Measurements from ENCODE around the gene C17orf50.

C17orf50 gene

DNA sequence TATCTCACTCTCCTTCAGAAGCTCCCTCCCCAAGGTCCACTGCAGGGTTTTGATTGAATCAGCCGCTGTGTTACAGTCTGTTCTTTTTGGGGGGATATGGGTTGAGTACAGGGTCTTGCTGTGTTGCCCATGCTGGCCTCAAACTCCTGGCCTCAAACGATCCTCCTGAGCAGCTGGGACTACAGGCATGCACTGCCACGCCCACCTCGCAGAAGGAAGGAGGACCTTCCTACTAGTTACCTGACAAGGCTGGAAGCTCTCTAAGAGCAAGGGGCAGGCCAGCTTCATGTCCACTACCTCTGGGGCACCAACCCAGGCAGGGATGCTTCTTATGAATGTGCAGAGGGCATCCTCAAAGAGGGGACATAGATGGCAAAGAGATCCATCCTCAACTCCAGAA, 36.7 kb downstream of the C17orf50 start:
- DNase-seq: peak in 2 of 42 donors; percentile 20 to 22
- intact Hi-C loops (cut with DNase I): no loop called here

DNA sequence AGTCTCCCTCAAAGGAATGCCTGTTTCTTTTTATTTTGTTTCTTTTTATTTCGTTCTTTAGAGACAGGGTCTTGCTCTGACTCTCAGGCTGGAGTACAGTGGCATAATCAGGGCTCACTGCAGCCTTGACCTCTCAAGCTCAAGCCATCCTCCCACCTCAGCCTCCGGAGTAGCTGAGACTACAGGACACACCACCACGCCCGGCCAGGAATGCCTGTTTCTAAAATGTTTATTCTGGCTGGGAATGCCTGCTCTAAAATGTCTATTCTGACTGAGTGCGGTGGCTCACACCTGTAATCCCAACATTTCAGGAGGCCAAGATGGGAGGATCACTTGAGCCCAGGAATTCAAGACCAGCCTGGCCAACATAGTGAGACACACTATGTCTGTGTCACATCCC, 37.2 kb downstream of the C17orf50 start:
- no peak for DNase-seq
- intact Hi-C loops (cut with DNase I): no loop called here

DNA sequence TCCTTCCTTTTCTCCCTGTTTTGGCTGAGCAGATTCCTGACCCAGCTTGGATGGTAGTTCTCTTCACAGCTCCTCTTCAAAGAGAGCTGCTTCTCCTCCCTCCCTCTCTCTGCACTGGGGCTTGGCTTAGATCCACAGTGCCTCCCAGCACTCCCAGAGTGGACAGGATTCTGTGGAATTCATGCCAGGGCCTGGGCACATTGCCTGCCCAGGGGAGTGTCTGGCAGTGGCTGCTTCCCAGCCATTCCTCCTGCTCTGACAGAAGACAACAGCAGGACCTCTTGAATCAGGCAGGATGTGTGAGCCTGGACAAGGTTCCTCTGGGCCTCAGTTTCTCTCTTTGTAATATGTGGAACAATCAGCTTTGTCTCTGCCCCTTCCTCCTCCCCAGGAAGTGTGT, 39.3 kb downstream of the C17orf50 start:
- intact Hi-C loops (cut with DNase I): no loop called here
- DNase-seq: peak in 33 of 42 donors; percentile 14 to 81 (median 58)

- peak in 41 of 42 donors; percentile 24 to 79 (median 62) for DNase-seq
- intact Hi-C loops (cut with DNase I): no loop called here
Measured at GRCh38 chr17:35801583-35802224, 41.0 kb downstream of the C17orf50 start.

DNA sequence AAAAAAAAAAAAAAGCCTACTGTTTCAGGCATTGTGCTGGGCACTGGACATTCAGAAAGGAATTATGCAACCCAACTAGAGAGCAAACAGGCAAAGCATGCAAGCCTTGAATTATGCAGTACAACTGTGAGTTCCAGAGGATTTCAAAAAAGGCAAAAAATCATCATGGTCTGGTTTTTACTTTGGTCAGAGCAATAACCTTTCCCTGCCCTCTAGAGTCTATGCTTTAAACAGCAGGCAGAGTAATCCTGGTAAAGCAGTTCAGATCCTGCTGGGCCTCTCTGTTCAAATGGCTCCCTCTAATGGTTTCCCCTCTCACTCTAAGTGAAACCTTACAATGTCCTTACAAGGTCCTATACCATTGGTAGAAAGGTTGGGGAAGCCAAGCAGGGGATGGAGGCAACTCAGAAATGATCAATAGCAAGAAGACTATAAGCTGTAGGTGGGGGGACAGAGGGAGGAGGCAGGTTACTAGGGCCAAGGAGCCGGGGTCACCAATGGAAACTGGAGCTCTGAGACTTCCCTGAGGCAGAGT, 44.0 kb downstream of the C17orf50 start:
- peak in 25 of 42 donors; percentile 25 to 86 (median 53) for DNase-seq
- intact Hi-C loops (cut with DNase I): no loop called here

GRCh38 chr17:35807371-35808144, 46.9 kb downstream of the C17orf50 start:
- DNase-seq: no peak
- intact Hi-C loops (cut with DNase I): no loop called here

GRCh38 chr17:35808240-35808961, 47.7 kb downstream of the C17orf50 start:
- intact Hi-C loops (cut with DNase I): no loop called here
- DNase-seq: no peak

- intact Hi-C loops (cut with DNase I): loop anchor here (1.0 kb wide), 1 partner anchor 45 kb away; no protein-coding TSS in a partner anchor
Measured at GRCh38 chr17:35808962-35809854, 48.5 kb downstream of the C17orf50 start, which contains the start of gene TAF15. Gene TAF15 (plus strand): TSS chr17:35809484. CDS start chr17:35809570, 86 bp downstream.

GRCh38 chr17:35809855-35810461, 49.3 kb downstream of the C17orf50 start:
- intact Hi-C loops (cut with DNase I): loop anchor here (1.0 kb wide), 1 partner anchor 46 kb away; no protein-coding TSS in a partner anchor
- DNase-seq: no peak

More at GRCh38 chr17:35808962-35809854, 48.5 kb downstream of the C17orf50 start, which contains the start of gene TAF15:
- DNase-seq: peak; percentile 94 to 99 (median 98)

DNA sequence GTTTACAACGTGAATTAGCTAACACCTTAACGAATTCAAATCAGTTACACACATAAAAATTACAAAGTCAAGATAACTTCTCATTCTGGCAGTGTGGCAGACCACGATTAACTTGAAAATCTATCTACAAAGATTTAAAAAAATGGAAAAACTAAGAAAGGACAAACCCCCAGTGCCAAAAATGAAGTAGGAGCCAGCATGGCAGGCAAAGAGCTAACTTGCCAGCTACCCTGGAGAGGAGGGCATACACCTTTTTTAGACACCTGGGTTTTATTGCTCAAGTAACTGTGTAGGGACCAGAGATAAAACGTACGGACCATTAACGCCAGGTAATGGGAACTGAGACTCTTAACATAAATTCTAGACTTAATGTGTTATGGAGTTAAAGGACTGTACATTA, 51.1 kb downstream of the C17orf50 start:
- DNase-seq: no peak

DNA sequence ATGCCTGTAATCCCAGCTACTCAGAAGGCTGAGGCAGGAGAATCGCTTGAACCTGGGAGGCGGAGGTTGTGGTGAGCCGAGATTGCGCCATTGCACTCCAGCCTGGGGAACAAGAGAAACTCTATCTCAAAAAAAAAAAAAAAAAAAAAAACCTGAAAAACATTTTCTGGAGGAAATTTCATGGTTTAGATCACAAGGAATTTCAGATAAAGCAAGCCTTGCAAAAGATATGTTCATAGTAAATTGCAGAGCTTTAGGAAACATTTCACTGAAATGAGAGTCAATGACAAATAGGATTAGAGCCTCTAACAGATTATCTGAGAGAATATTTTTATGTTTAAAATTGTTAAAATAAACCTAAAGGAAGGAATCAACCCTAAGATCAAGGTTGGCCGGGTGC, 51.8 kb downstream of the C17orf50 start:
- intact Hi-C loops (cut with DNase I): no loop called here

More for the DNA sequence above, 51.1 kb downstream of the C17orf50 start:
- intact Hi-C loops (cut with DNase I): no loop called here

More for the DNA sequence above, 51.8 kb downstream of the C17orf50 start:
- no peak for DNase-seq

Measured in head of caudate nucleus (tissue), 42 donors.